NCI-H2171 treated with DMSO at 0.1 percent for 48 hours (cell line): ENCODE data around the gene APOBEC3H.

Source experiments
- DNase-seq: peaks from one replicate; lab custom pipeline; 2025; lab: John Stamatoyannopoulos, UW

APOBEC3H gene

GRCh38 chr22:39135092-39135896 lies 38.2 kb downstream of the APOBEC3H start:
- DNase-seq, result no peak

GRCh38 chr22:39136317-39136716 lies 39.3 kb downstream of the APOBEC3H start:
- DNase-seq, result no peak

- no peak for DNase-seq
These were observed 41.4 kb downstream of the APOBEC3H start for GRCh38 chr22:39138357-39138997.

GRCh38 chr22:39139933-39140332 lies 42.9 kb downstream of the APOBEC3H start:
- no peak for DNase-seq

- no peak for DNase-seq
These were observed 45.1 kb downstream of the APOBEC3H start for GRCh38 chr22:39142088-39142680.

GRCh38 chr22:39144101-39144767 lies 47.2 kb downstream of the APOBEC3H start:
- DNase-seq, result no peak

- no peak for DNase-seq
These were observed 49.4 kb downstream of the APOBEC3H start for GRCh38 chr22:39146256-39147101.

- no peak for DNase-seq
These were observed 50.4 kb downstream of the APOBEC3H start for GRCh38 chr22:39147335-39148025.

GRCh38 chr22:39148026-39148726 lies 51.1 kb downstream of the APOBEC3H start:
- no peak for DNase-seq

- no peak for DNase-seq
These were observed 51.9 kb downstream of the APOBEC3H start for GRCh38 chr22:39148727-39149535.

GRCh38 chr22:39149915-39150847 lies 53.1 kb downstream of the APOBEC3H start:
- no peak for DNase-seq

GRCh38 chr22:39150848-39151215 lies 53.8 kb downstream of the APOBEC3H start:
- DNase-seq, result no peak

- DNase-seq, result no peak
These were observed 54.4 kb downstream of the APOBEC3H start for GRCh38 chr22:39151329-39151975.

- DNase-seq, result no peak
These were observed 55.0 kb downstream of the APOBEC3H start for GRCh38 chr22:39152024-39152510.

- DNase-seq, result peak; percentile 89
These were observed 55.6 kb downstream of the APOBEC3H start, which contains the start of gene CBX7 for GRCh38 chr22:39152511-39153219. TSS of gene CBX7 (minus strand) at chr22:39152680. CDS start at chr22:39152444, 236 bp downstream.

- DNase-seq, result no peak
These were observed 56.2 kb downstream of the APOBEC3H start for GRCh38 chr22:39153220-39153717.
